SK-N-SH (cell line): ENCODE results near the gene MYH10.

Experiments
- CTCF ChIP-seq: fragments of 200-600 bp; sonication (generic); IDR thresholded peaks from 2 replicates; pipeline ENCODE4 v1.6.1; 2017; ENCODE audit warnings: antibody characterized with exemption, mild to moderate bottlenecking, moderate library complexity
- ELF1 ChIP-seq: IDR thresholded peaks from 2 replicates; pipeline ENCODE4 v1.4.0; 2012
- POLR2AphosphoS5 ChIP-seq: IDR thresholded peaks from 2 replicates; pipeline ENCODE4 v1.6.1; 2012; ENCODE audit warnings: low read depth, low read length

DNA sequence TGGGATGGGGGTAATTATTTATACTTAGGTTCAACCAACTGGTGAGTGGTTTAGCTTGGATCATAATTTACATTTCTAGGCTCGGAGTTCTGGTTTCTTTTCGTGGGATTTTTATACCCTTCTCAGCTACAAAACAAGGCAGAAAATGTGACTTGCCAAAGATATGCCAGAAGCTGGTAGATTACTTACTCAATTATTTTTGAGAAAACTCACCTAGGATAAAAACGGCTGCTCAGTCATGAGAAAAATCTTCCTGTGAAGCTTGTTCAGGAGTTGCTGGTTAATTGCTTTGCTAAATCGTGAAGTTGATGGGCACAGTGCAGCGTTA is 193.7 kb downstream of the MYH10 start:
- no peak for TF ChIP-seq POLR2AphosphoS5
- no peak for TF ChIP-seq CTCF
- TF ChIP-seq ELF1 = no peak
